ENCODE measurements around the gene PRDM16.

The PRDM16 gene

GRCh38 chr1:3170561-3171453 is 101.8 kb downstream of the PRDM16 start:
- DNase-seq, result no peak

- DNase-seq, result no peak
These were observed 102.8 kb downstream of the PRDM16 start for GRCh38 chr1:3171761-3172160.

- no peak for DNase-seq
These were observed 103.7 kb downstream of the PRDM16 start for GRCh38 chr1:3172431-3173380.

- no peak for DNase-seq
These were observed 104.5 kb downstream of the PRDM16 start for GRCh38 chr1:3173381-3173980.

- DNase-seq, result no peak
These were observed 105.7 kb downstream of the PRDM16 start for GRCh38 chr1:3174487-3175247.

- DNase-seq, result no peak
These were observed 106.5 kb downstream of the PRDM16 start for GRCh38 chr1:3175486-3175885.

GRCh38 chr1:3176028-3176427 is 107.0 kb downstream of the PRDM16 start:
- no peak for DNase-seq

- DNase-seq, result no peak
These were observed 107.8 kb downstream of the PRDM16 start for GRCh38 chr1:3176820-3177219.

- DNase-seq, result no peak
These were observed 109.3 kb downstream of the PRDM16 start for GRCh38 chr1:3178279-3178678.

GRCh38 chr1:3179471-3179870 is 110.5 kb downstream of the PRDM16 start:
- no peak for DNase-seq

- DNase-seq, result no peak
These were observed 111.9 kb downstream of the PRDM16 start for GRCh38 chr1:3180915-3181314.

GRCh38 chr1:3181956-3182355 is 113.0 kb downstream of the PRDM16 start:
- no peak for DNase-seq

- no peak for DNase-seq
These were observed 114.4 kb downstream of the PRDM16 start for GRCh38 chr1:3183411-3183810.

GRCh38 chr1:3183813-3184212 is 114.8 kb downstream of the PRDM16 start:
- DNase-seq, result no peak

GRCh38 chr1:3184666-3185065 is 115.7 kb downstream of the PRDM16 start:
- DNase-seq, result no peak

- no peak for DNase-seq
These were observed 117.0 kb downstream of the PRDM16 start for GRCh38 chr1:3185896-3186525.

- DNase-seq, result no peak
These were observed 117.5 kb downstream of the PRDM16 start for GRCh38 chr1:3186526-3186921.

- DNase-seq, result no peak
These were observed 118.6 kb downstream of the PRDM16 start for GRCh38 chr1:3187415-3188149.

- no peak for DNase-seq
These were observed 119.4 kb downstream of the PRDM16 start for GRCh38 chr1:3188150-3188971.
